Lower lobe of right lung (tissue), 2 donors: Measurements from ENCODE around the gene OR4E1. TPM values are rescaled to one million over a fixed set of nuclear protein-coding genes. Genes with fewer than 3 reads are reported as not detected.

Experiments used
- ATAC-seq, 2 donors: fragments of 200-7000 bp; cut with Tn5 transposase; one replicate each; pipeline ENCODE4 v1.9.1; 2020 to 2022; ENCODE audit warnings: mild to moderate bottlenecking in 2 of 2, moderate library complexity in 2 of 2
- DNase-seq: peaks from one replicate; pipeline ENCODE4 v3.0.0-alpha.2; 2020
- H3K27ac ChIP-seq: fragments of 200-600 bp; one replicate; pipeline ENCODE4 v1.8.0; 2022
- H3K27me3 ChIP-seq: fragments of 200-600 bp; one replicate; pipeline ENCODE4 v1.8.0; 2022; ENCODE audit warnings: low read depth
- H3K36me3 ChIP-seq: fragments of 200-600 bp; one replicate; pipeline ENCODE4 v1.8.0; 2022; ENCODE audit warnings: mild to moderate bottlenecking
- H3K4me1 ChIP-seq: fragments of 200-600 bp; one replicate; pipeline ENCODE4 v1.8.0; 2022
- H3K4me3 ChIP-seq: fragments of 200-600 bp; one replicate; pipeline ENCODE4 v1.8.0; 2022; ENCODE audit warnings: mild to moderate bottlenecking
- H3K9me3 ChIP-seq: fragments of 200-600 bp; one replicate; pipeline ENCODE4 v1.8.0; 2022
- CTCF ChIP-seq: fragments of 200-600 bp; IDR thresholded peaks from one replicate; pipeline ENCODE4 v1.8.0; 2022; ENCODE audit warnings: antibody characterized with exemption, mild to moderate bottlenecking
- intact Hi-C: fragments of 100-400 bp; cut with DNase I; formaldehyde crosslinking; loops from one replicate; pipeline ENCODE4 v1.11.0; 2022
- long read RNA-seq: library from polyadenylated mRNA; unstranded; transcript quantifications from one replicate; pipeline ENCODE4 v2.0.0, GENCODE V29; 2021
- total RNA-seq: library from RNA; stranded (reverse); fragmentation: NEBNext Ultra II Directional; extraction: Animal tissue kit (Norgen Biotek cat#: 25700); gene quantifications from one replicate; pipeline ENCODE4 v1.2.1, GENCODE V29; 2021
- donor health status: DM: no; HTN: yes; CAD: no; lungs with severe emphysema.

OR4E1 gene
- not detected for total RNA-seq
- long read RNA-seq: 0 reads

- ATAC-seq (no peak), DNase-seq (no peak)
- TF ChIP-seq CTCF: no peak
- no peak within 1 kb of the TSS for H3K4me3 ChIP-seq
- no peaks in the 10 kb centered on the region for H3K9me3 ChIP-seq
- no peak within 1 kb of the TSS for H3K27ac ChIP-seq
- H3K27me3 ChIP-seq: no peaks in the 10 kb centered on the region
- no peaks in the 10 kb centered on the region for H3K4me1 ChIP-seq
- intact Hi-C loops: no loop called here
- no peaks in the 10 kb centered on the region for H3K36me3 ChIP-seq
Observed at GRCh38 chr14:21673718-21674117, at the start of gene OR4E1. Gene OR4E1, minus strand, starts transcription at chr14:21673818. Its CDS starts 2,883 bp downstream, at chr14:21670935.

- no peak overlapping the region for H3K27ac ChIP-seq
- H3K36me3 ChIP-seq: no peaks in the 10 kb centered on the region
- no peak for TF ChIP-seq CTCF
- no peak for DNase-seq
- peaks cover 5% of the 10 kb centered on the region for H3K27me3 ChIP-seq
- ATAC-seq: no peak
- H3K9me3 ChIP-seq: no peaks in the 10 kb centered on the region
- no peak overlapping the region for H3K4me3 ChIP-seq
- intact Hi-C loops: no loop called here
- H3K4me1 ChIP-seq: no peaks in the 10 kb centered on the region
Observed at GRCh38 chr14:21721504-21721903, 47.9 kb upstream of the OR4E1 start.

- no peaks in the 10 kb centered on the region for H3K9me3 ChIP-seq
Observed at GRCh38 chr14:21719841-21720240, 46.2 kb upstream of the OR4E1 start.

GRCh38 chr14:21714318-21714929 is 40.8 kb upstream of the OR4E1 start:
- H3K27ac ChIP-seq: no peak overlapping the region
- intact Hi-C loops: no loop called here
- no peak for TF ChIP-seq CTCF
- no peaks in the 10 kb centered on the region for H3K36me3 ChIP-seq
- no peaks in the 10 kb centered on the region for H3K9me3 ChIP-seq
- H3K4me3 ChIP-seq: no peak overlapping the region
- ATAC-seq (no peak), DNase-seq (no peak)
- H3K4me1 ChIP-seq: no peaks in the 10 kb centered on the region
- no peaks in the 10 kb centered on the region for H3K27me3 ChIP-seq

More at GRCh38 chr14:21719841-21720240, 46.2 kb upstream of the OR4E1 start:
- H3K27me3 ChIP-seq: peaks cover 5% of the 10 kb centered on the region
- DNase-seq (no peak), ATAC-seq (no peak)
- H3K4me1 ChIP-seq: no peaks in the 10 kb centered on the region
- H3K4me3 ChIP-seq: no peak overlapping the region
- intact Hi-C loops: no loop called here
- H3K27ac ChIP-seq: no peak overlapping the region
- no peak for TF ChIP-seq CTCF
- H3K36me3 ChIP-seq: no peaks in the 10 kb centered on the region

- H3K36me3 ChIP-seq: no peaks in the 10 kb centered on the region
- no peaks in the 10 kb centered on the region for H3K27me3 ChIP-seq
- no peak overlapping the region for H3K27ac ChIP-seq
- no peaks in the 10 kb centered on the region for H3K4me1 ChIP-seq
- H3K9me3 ChIP-seq: no peaks in the 10 kb centered on the region
- intact Hi-C loops: no loop called here
- DNase-seq (no peak), ATAC-seq (no peak)
- no peak for TF ChIP-seq CTCF
- no peak overlapping the region for H3K4me3 ChIP-seq
Observed at GRCh38 chr14:21712036-21712435, 38.4 kb upstream of the OR4E1 start.
